Neural cell (in vitro differentiated cells): ENCODE results near the gene NF1. TPM values are rescaled to one million over a fixed set of nuclear protein-coding genes. Genes with fewer than 3 reads are reported as not detected.
"Not testable (repeated sequence)": the region's sequence is repeated elsewhere in the genome, so short reads cannot be mapped to it uniquely, and the experiment has no call there.

Experiments used
- H2AFZ ChIP-seq: fragments of 200-600, 300-800 bp; sonication (generic), shearing (Covaris generic); 2 replicates; pipeline ENCODE4 v1.6.0; 2014; ENCODE audit warnings: low read depth, mild to moderate bottlenecking, antibody characterized with exemption, low read length, moderate library complexity
- H3F3A ChIP-seq: fragments of 200-600 bp; shearing (Covaris generic); 2 replicates; pipeline ENCODE4 v1.6.1; 2016; ENCODE audit warnings: mild to moderate bottlenecking, moderate library complexity, mixed read lengths, antibody characterized with exemption, low read length; ENCODE audit not compliant: insufficient read depth, poor library complexity, severe bottlenecking
- H3K27ac ChIP-seq: fragments of 200-600, 300-800 bp; sonication (generic), shearing (Covaris generic); 2 replicates; pipeline ENCODE4 v1.5.1; 2014; ENCODE audit warnings: mild to moderate bottlenecking, low read length, moderate library complexity
- H3K27me3 ChIP-seq: fragments of 300-800, 200-600 bp; sonication (generic), shearing (Covaris generic); 2 replicates; pipeline ENCODE4 v1.6.0; 2014; ENCODE audit warnings: mild to moderate bottlenecking, low read depth, low read length, moderate library complexity; ENCODE audit not compliant: insufficient read depth
- H3K36me3 ChIP-seq: fragments of 300-800, 200-600 bp; sonication (generic), shearing (Covaris generic); 2 replicates; pipeline ENCODE4 v1.5.1; 2014; ENCODE audit warnings: mild to moderate bottlenecking, antibody characterized with exemption, low read length, moderate library complexity; ENCODE audit not compliant: insufficient read depth
- H3K4me2 ChIP-seq: fragments of 300-800, 200-600 bp; sonication (generic), shearing (Covaris generic); 2 replicates; pipeline ENCODE4 v1.6.0; 2014; ENCODE audit warnings: mild to moderate bottlenecking, low read length
- H3K4me3 ChIP-seq: fragments of 300-800, 200-600 bp; sonication (generic), shearing (Covaris generic); 2 replicates; pipeline ENCODE4 v1.5.1; 2014; ENCODE audit warnings: mild to moderate bottlenecking, low read length, moderate library complexity
- H3K79me2 ChIP-seq: fragments of 200-600 bp; shearing (Covaris generic); replicated peaks from 2 replicates; pipeline ENCODE4 v1.6.0; 2014; ENCODE audit warnings: mild to moderate bottlenecking, low read length, moderate library complexity; ENCODE audit not compliant: insufficient read depth
- H3K9ac ChIP-seq: fragments of 300-800, 200-600 bp; sonication (generic), shearing (Covaris generic); 2 replicates; pipeline ENCODE4 v1.6.1; 2016; ENCODE audit warnings: mild to moderate bottlenecking, low read length, mixed read lengths
- H3K9me2 ChIP-seq: fragments of 200-600 bp; shearing (Covaris generic); 2 replicates; pipeline ENCODE4 v1.6.1; 2016; ENCODE audit warnings: mild to moderate bottlenecking, low read length, mixed read lengths; ENCODE audit not compliant: insufficient read depth
- H3K9me3 ChIP-seq: fragments of 200-600, 300-800 bp; sonication (generic), shearing (Covaris generic); 2 replicates; pipeline ENCODE4 v1.6.1; 2016; ENCODE audit warnings: mild to moderate bottlenecking, mixed run types, low read length, moderate library complexity, mixed read lengths
- H4K20me1 ChIP-seq: fragments of 200-600 bp; shearing (Covaris generic); 2 replicates; pipeline ENCODE4 v1.6.1; 2016; ENCODE audit warnings: mild to moderate bottlenecking, mixed run types; ENCODE audit not compliant: insufficient read depth
- CTCF ChIP-seq: fragments of 450-650 bp; IDR thresholded peaks from 2 replicates; pipeline ENCODE4 v1.5.1; 2014; ENCODE audit warnings: antibody characterized with exemption, mild to moderate bottlenecking, moderate library complexity; ENCODE audit not compliant: poor library complexity, severe bottlenecking
- EP300 ChIP-seq: fragments of 450-650 bp; conservative IDR thresholded peaks from 2 replicates; pipeline ENCODE4 v1.6.1; 2014; ENCODE audit warnings: antibody characterized with exemption, mild to moderate bottlenecking, moderate library complexity; ENCODE audit not compliant: poor library complexity, severe bottlenecking
- EZH2 ChIP-seq: fragments of 200-600, 300-800 bp; shearing (Covaris generic), sonication (generic); IDR thresholded peaks from 2 replicates; pipeline ENCODE4 v1.6.1; 2014; ENCODE audit warnings: antibody characterized with exemption, low read length, borderline replicate concordance, mild to moderate bottlenecking; ENCODE audit not compliant: insufficient read depth, poor library complexity, severe bottlenecking
- MXI1 ChIP-seq: fragments of 450-650 bp; conservative IDR thresholded peaks from 2 replicates; pipeline ENCODE4 v1.6.1; 2014; ENCODE audit warnings: antibody characterized with exemption, mild to moderate bottlenecking; ENCODE audit not compliant: poor library complexity, severe bottlenecking
- POLR2AphosphoS5 ChIP-seq: IDR thresholded peaks from 2 replicates; pipeline ENCODE4 v1.6.1; 2012
- RAD21 ChIP-seq: fragments of 450-650 bp; conservative IDR thresholded peaks from 2 replicates; pipeline ENCODE4 v1.6.1; 2014; ENCODE audit warnings: antibody characterized with exemption, mild to moderate bottlenecking, moderate library complexity
- SMC3 ChIP-seq: fragments of 450-650 bp; conservative IDR thresholded peaks from 2 replicates; pipeline ENCODE4 v1.6.1; 2014; ENCODE audit warnings: antibody characterized with exemption, mild to moderate bottlenecking, moderate library complexity; ENCODE audit not compliant: poor library complexity
- TAF1 ChIP-seq: IDR thresholded peaks from 2 replicates; pipeline ENCODE4 v1.6.1; 2012; ENCODE audit warnings: low read depth
- polyA plus RNA-seq: library from polyadenylated mRNA; depleted of rRNA; stranded (reverse); fragments of >200 nt; gene quantifications from 2 replicates; pipeline ENCODE4 v1.2.3, GENCODE V29; 2014
- TF ChIP-seq, protein P1 (sequence below): IDR thresholded peaks from 2 replicates; pipeline ENCODE4 v1.6.1; 2012; ENCODE audit warnings: borderline replicate concordance

The NF1 gene
- polyA plus RNA-seq, 1 donor from 2014 or later, result 22.4 TPM

DNA sequence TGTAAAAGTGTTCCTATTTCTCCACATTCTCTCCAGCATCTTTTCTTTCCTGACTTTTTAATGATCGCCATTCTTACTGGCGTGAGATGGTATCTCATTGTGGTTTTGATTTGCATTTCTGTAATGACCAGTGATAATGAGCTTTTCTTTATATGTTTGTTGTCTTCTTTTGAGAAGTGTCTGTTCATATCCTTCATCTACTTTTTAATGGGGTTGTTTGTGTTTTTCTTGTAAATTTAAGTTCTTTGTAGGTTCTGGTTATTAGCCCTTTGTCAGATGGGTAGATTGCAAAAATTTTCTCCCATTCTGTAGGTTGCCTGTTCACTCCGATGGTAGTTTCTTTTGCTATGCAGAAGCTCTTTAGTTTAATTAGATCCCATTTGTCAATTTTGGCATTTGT lies 81.4 kb downstream of the NF1 start:
- H3K27ac ChIP-seq, H3F3A ChIP-seq, H4K20me1 ChIP-seq, H2AFZ ChIP-seq, H3K4me3 ChIP-seq, H3K9me2 ChIP-seq, H3K79me2 ChIP-seq, H3K9me3 ChIP-seq, H3K9ac ChIP-seq, H3K27me3 ChIP-seq, H3K4me2 ChIP-seq, H3K36me3 ChIP-seq: not testable (repeated sequence)

GRCh38 chr17:31178951-31179350 lies 84.2 kb downstream of the NF1 start:
- H3K9me3 ChIP-seq, H3K4me3 ChIP-seq, H3K27me3 ChIP-seq, H3F3A ChIP-seq, H3K27ac ChIP-seq, H3K9me2 ChIP-seq, H4K20me1 ChIP-seq, H3K79me2 ChIP-seq, H3K9ac ChIP-seq, H2AFZ ChIP-seq, H3K4me2 ChIP-seq, H3K36me3 ChIP-seq: not testable (repeated sequence)

GRCh38 chr17:31195305-31195704 lies 100.5 kb downstream of the NF1 start:
- Histone ChIP-seq H3K27me3 (no peaks in the 10 kb centered on the region), H3K79me2 (peaks cover 3% of the 10 kb centered on the region), H3K9ac (no peak overlapping the region), H3K27ac (no peak overlapping the region), H2AFZ (no peak overlapping the region), H4K20me1 (no peaks in the 10 kb centered on the region), H3K9me2 (no peaks in the 10 kb centered on the region), H3K4me2 (no peak overlapping the region), H3F3A (no peaks in the 10 kb centered on the region), H3K36me3 (no peaks in the 10 kb centered on the region), H3K9me3 (no peaks in the 10 kb centered on the region), H3K4me3 (no peak overlapping the region)
- no peak for TF ChIP-seq SMC3

DNA sequence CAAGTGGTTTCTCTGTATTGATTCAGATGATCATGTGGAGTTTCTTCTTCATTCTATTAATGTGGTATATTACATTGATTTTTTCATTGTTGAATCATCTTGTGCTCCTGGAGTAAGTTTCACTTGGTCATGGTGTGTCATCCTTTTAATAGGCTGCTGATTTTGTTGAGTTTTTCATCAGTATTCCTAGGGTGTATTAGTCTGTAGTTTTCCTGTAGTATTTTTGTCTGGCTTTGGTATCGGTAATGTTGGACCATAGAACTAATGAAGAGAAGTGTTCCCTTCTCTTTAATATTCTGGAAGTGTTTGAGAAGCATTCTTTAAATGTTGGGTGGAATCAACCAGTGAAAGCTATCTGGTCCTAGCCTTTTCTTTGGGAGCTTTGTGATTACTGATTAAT lies 103.2 kb downstream of the NF1 start:
- Histone ChIP-seq H2AFZ (no peak overlapping the region), H3K4me3 (no peak overlapping the region), H3K36me3 (no peaks in the 10 kb centered on the region), H3K4me2 (no peak overlapping the region), H3K9ac (no peak overlapping the region), H3K79me2 (peaks cover 3% of the 10 kb centered on the region), H3F3A (no peaks in the 10 kb centered on the region), H3K27ac (no peak overlapping the region), H4K20me1 (no peaks in the 10 kb centered on the region), H3K9me3 (no peaks in the 10 kb centered on the region), H3K9me2 (no peaks in the 10 kb centered on the region), H3K27me3 (no peaks in the 10 kb centered on the region)
- TF ChIP-seq CTCF (no peak), EZH2 (no peak), MXI1 (no peak), TAF1 (no peak), RAD21 (no peak), POLR2AphosphoS5 (no peak), EP300 (no peak), SMC3 (no peak)
- TF ChIP-seq, protein P1, sequence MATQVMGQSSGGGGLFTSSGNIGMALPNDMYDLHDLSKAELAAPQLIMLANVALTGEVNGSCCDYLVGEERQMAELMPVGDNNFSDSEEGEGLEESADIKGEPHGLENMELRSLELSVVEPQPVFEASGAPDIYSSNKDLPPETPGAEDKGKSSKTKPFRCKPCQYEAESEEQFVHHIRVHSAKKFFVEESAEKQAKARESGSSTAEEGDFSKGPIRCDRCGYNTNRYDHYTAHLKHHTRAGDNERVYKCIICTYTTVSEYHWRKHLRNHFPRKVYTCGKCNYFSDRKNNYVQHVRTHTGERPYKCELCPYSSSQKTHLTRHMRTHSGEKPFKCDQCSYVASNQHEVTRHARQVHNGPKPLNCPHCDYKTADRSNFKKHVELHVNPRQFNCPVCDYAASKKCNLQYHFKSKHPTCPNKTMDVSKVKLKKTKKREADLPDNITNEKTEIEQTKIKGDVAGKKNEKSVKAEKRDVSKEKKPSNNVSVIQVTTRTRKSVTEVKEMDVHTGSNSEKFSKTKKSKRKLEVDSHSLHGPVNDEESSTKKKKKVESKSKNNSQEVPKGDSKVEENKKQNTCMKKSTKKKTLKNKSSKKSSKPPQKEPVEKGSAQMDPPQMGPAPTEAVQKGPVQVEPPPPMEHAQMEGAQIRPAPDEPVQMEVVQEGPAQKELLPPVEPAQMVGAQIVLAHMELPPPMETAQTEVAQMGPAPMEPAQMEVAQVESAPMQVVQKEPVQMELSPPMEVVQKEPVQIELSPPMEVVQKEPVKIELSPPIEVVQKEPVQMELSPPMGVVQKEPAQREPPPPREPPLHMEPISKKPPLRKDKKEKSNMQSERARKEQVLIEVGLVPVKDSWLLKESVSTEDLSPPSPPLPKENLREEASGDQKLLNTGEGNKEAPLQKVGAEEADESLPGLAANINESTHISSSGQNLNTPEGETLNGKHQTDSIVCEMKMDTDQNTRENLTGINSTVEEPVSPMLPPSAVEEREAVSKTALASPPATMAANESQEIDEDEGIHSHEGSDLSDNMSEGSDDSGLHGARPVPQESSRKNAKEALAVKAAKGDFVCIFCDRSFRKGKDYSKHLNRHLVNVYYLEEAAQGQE, result no peak

DNA sequence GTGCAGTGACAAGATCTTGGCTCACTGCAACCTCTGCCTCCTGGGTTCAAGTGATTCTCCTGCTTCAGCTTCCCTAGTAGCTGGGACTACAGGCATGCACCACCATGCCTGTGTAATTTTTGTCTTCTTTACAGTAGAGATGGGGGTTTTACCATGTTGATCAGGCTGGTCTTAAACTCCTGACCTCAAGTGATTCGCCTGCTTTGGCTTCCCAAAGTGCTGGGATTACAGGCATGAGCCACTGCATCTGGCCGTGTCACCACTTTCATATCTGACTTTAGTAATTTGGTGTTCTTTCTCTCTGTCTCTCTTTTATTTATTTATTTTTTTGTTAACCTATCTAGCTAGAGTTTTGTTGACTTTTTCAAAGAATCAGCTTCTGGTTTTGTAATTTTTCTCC lies 103.9 kb downstream of the NF1 start:
- not testable (repeated sequence) for H3K79me2 ChIP-seq, H3K9me2 ChIP-seq, H2AFZ ChIP-seq, H3K27me3 ChIP-seq, H3K4me2 ChIP-seq, H3K9me3 ChIP-seq, H4K20me1 ChIP-seq, H3K4me3 ChIP-seq, H3K36me3 ChIP-seq, H3K9ac ChIP-seq, H3F3A ChIP-seq, H3K27ac ChIP-seq
